NCI-H187 treated with DMSO at 0.1 percent for 48 hours (cell line): ENCODE data around the gene FYCO1.

ENCODE experiments used
- DNase-seq: peaks from one replicate; lab custom pipeline; 2025; lab: John Stamatoyannopoulos, UW

FYCO1 gene

DNA sequence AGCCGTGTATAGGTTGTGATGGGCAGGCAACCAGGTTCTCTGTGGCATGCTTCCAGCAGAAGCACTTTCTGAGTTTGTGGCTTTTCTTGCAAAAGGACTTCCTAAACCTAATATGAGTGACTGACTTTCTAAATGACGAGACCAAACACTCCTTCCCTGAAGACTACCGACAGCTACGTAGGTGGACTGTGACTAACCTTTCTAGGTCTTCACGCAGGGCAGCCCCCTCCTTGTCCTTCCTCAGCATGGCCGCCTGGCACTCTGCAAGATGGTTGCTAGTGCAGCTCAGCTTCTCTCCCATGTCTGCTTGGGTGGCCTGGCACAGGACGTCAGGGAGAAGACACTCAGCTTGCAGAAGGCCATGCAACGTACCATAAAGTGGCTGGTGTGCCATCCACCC is 31.5 kb downstream of the FYCO1 start:
- DNase-seq = no peak

DNA sequence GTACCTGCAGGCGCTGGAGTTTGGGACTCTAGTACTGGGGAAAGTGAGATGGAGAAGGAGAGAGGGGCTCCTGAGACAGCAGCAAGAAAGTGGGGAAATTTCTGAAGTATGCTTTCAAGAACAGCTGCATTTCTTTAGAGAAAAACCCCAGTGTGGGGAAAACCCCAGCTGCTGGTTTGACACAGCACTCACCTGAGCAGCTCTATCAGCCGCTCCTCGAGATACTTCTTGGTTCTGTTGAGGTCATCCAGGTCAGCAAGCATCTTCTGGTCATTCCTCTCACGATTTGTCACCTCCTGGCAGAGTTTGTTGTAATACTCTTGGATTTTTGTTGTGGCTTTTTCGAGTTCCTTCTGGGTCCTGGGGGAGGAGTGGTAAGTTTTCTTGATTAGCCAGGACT is 33.6 kb downstream of the FYCO1 start:
- DNase-seq = no peak

DNA sequence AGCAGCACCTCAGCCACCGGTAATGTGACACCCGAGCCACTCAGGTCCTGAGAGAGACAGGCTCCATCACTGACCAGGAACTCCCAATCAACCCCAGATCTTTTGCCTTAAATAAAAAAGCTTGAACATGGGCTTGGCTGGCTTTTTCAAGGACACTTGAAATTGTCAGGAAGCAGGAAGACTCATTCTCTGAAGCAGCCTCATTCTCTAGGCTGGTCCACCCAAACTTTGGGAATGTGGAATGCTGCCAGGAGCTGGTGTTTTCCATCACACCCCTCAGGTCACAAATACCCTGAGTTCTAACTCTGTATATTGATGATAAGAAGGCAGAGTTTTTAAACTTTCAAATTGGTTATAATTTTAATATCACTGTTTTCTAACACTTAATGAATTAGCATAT is 35.3 kb downstream of the FYCO1 start:
- DNase-seq = no peak

DNA sequence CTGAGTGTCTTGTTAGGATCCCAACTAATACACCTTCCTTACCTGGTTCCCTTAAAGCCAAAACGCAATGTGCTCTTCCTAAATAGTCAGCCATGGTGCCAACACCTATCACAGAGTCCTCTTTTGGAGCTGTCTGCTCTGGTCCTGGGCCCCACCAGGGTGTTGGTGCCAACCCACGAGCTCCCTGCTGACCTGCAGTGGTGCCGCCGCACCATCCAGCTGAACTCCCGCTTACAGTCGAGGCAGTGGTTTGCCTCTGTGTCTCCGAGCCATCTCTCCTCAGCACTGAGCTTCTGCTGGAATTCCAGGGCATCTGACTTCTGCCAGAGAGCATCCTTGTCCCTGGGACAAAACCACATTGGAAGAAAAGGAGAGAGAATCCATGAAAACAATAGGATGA is 36.4 kb downstream of the FYCO1 start:
- no peak for DNase-seq

DNA sequence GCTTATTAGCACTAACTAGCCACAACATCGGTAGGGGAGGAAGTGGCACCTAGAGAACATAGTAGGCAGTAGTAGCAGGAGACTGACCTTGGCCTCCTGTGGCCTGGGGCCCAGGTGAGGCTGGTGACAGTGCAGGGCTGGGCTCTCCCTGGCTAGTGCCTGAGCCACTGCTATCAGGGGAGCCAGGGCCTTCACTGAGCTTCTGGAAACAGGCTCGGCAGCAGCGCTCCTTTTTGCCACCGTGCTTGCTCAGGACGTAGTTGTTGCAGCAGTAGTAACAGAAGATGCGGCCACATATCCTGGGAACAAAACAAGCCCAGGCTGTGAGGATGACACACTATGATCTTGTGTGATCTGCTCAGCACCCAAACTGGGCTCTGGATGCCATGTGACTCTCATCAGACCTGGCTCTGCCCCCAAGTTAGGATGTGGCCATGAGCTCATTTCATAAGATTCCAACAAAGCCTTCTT is 37.3 kb downstream of the FYCO1 start:
- DNase-seq = no peak

DNA sequence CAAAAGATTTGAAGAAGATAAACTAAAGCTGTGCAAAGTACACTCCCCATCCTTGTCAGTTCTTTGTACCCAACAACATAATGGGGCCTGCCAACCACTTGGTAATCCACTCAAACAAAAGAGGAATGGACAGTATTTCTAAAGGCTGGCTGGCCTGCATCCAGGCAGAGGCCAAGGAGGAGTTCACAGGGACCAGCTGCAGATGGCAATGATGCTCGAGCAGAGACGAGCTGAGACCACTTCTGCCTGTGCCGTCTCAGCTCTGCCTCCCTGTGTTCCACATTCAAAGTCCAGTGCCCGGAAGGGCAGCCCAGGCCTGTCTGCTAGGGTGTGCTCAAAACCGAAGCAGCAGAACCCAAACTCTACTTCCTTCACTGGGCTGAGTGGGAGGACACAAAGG is 38.0 kb downstream of the FYCO1 start:
- DNase-seq = no peak

DNA sequence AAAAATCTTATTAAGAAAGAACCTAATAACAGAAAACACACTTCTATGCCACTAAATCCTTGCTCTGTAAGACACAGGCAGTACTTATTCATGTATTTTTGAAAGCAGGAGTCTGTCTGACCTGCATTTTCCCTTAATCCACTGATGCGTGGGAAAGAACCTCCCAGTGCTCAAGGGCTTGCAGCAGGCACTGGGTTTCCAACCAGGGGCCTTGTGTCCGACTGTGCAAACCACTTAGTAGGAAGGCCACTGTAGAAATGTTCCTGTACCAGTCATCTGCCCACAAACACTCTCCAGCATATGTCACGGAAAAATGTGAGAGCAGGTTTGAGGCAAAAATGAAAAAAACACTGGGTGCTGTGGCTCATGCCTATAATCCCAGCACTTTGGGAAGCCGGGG is 39.9 kb downstream of the FYCO1 start:
- no peak for DNase-seq

DNA sequence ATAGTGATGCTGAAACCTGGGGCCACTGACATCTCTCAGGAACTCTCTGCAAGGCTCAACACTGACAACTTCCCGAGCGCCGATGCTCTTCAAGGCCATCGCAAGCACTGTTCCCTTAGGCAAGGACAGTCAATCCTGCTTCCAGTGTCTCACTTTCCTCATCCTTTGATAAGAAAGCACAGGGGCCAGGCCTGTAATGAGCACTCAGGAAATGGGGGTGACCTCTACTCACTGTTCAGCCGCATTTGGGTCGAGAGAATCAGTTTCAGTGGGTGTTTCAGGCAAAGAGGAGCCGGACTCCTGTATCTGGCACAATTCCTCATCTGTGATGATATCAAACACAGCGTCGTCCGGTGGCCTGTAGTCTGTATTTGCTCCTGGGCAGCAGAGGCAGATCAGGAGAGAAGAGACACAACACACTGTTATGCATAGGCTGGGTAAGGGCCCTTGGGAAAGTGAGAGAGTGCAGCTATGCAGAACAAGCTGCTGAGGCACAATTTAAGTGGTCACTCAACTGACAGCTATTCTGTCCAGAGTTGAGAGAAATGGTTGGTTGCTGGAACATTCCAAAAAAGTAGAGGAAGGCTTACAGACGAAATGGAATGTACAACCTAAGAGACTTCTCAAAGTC is 40.5 kb downstream of the FYCO1 start:
- DNase-seq = no peak

DNA sequence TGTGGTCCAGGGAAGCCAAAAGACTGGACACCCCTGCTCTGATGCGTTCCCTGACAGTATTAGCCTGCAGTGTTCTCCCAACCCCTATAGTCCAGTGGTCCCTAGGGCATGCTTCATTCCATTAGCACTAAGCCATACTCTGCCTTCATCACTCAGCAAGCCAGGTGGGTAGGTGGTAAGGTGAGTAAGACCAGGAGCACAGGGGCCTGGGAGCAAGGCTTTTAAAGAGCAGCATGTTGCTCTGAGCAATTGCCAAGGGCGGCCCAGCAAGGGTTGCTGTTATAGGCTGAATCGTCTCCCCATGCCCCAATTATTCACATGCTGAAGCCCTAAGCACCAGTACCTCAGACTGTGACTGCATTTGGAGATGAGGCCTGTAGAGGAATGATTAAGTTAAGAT is 41.3 kb downstream of the FYCO1 start:
- DNase-seq = no peak

DNA sequence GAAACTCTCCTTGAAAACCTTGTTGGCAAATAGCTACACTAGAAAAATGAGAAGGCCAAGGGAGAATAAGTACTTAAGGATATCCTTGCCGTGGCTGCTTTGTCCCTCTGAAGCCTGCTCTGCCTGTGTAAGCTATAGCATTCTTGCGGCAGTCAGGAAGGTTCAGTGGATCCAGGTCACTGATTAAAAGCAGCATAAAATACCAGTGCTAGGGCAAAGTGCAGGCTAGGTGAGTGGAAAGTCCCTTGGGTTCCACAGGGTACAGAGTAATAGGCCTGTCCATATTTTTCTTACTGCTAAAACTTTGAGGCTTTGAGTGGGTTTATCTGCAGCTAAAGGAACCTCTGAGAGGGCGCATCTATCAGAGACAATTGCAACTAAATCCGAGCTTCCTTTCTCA is 42.1 kb downstream of the FYCO1 start:
- no peak for DNase-seq

DNA sequence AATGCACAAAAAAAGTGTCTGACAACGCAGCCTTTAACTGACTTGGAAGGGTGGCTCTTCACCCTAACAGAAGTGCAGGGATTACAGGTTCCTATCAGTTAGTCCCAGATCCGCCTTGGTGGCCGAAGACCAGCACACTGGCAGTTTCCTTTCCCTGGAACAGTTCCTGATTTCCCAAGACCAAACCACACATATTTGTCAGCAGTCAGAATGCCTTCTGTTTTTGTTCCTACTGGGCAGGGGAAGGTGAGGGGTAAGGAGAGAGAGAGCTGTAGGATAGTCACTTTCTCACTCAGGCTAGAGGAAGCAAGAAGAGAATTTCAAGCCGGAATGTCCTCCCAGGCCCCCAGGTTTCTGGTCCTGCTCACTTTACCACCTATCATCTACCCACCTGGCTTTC is 43.2 kb downstream of the FYCO1 start:
- no peak for DNase-seq

DNA sequence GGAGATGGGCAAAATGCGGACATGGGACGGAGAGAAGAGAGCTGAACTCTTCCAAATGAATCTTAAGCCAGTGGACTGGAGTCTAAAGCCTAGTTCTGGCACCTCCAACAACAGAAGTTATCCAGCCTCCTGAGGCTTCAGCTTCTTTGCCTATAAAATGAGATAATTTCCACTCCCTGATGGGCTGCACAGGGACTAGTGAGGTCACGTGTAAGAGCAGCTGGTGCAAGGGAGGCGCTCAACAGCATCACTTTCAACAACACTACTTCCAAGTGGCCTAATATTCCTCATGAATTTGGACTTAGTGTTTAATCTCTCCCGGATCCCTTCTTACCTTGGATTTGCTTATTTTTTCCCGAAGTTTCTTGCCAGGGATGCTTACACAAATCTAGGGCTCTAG is 43.7 kb downstream of the FYCO1 start:
- DNase-seq = no peak

DNA sequence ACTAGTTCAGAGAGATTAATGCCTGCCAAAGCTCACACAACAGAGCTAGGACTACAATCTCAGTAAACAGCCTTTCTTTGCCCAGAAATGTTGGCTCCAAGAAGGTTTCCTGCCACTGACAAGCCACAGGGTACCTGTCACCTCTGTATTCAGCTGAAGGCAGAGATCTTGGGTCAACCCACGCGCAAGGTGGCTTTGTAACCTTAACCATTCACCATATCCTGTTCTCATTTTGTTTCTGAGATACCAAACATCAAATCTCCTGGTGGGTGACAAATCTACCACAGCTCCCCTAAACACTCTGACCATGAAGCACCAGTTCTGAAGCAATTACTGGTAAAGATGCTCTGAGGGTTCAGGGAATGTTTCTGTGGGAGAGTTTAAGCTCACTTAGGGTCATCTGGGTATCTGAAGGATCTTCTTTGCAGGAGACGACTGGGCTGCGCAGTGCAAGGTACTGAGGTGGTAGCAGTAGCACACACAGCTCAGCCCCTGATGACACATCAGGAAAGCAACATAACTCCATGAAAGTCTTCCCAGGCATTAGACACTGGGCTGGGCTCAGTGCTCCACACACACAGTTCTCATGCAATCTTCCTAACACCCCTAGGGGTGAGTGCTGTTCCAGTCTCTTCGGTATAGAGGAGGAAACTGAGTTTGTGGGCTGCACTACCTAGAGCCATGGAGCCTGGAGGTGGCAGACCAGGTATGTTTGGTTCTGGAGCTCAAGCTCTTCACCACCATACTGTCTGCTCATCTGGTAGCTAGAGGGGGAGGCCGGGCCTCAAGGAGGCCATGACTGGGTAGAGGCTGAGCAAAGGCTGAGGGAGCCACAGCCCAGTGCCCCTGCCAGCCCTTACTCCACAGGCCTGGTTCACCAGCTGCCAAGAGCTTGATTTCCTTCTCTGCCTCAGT is 44.7 kb downstream of the FYCO1 start:
- no peak for DNase-seq

DNA sequence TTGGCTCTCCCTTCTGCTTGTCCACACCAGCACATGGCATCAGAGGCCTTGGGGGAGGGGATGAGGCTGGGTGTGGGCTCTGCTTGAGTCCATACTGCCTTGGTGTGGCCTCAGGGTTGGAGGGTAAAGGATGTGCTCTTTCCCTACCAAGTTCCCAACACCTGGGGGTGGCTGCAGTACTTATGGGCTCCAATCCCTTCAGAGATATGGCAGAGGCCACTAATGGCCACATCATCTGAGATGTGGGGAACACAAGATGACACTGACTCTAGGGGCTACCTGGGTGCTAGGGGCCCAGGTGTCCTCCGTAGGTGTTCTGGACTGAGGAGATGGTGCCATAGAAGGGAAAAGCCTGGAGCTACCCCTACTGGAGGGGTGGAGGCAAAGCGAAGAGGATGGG is 45.5 kb downstream of the FYCO1 start:
- no peak for DNase-seq

DNA sequence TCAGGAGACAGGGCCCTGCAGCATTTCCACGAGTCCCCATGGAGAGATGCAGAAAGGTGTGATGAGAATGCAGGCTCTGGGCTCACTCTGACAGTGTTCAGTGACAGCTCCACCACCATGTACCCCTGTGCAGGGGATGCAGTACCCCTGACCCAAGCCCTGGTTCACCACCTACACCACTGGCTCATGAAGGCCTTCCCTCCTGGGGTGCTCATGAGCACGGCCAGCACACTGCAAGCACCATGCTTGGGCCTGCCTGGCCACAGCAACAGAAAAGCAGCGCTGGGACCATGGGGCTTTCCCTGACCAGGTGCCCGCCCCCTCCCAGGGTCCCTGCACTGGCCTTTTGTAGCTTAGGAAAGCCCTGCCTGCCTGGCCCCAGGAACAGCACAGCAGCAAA is 46.2 kb downstream of the FYCO1 start:
- DNase-seq = no peak

DNA sequence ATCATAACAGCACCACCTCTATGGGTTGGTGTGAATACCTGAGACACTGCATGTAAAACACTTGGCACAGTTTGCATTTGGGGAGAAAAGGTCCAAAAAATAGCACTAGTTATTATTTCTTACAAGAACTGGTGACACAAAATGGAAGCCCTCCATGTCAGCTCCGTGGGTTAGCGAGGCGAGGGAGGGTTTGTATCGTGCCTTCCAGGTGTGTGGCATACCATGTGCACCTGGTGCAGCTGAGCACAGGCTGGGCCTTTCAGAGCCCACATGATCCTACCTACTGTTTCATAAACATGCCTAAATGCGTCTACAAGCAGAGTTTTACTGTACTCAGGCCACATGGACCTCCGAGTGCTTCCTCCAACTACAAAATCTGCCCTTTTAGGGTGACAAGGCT is 46.7 kb downstream of the FYCO1 start:
- no peak for DNase-seq

DNA sequence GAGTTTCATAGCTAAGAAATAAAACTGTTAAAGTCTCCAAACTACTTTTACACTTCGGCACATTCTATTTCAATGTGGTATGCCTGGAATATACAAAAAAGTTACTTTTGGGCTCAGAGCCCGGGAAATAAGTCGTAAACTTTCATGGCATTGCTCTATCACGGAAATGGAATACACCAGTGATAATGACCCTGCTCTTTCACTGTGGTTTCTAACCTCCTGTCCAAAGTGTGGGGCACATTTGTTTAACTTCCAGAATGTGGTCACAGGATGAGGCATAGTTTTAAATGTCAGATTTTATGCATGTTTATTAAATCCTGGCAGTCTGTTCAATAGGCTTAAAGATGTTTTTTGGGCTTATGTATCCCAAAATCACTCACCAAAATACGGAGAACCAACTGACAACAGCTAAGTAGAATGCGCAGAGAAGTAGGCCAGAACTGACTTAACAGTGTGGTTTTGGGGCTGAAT is 47.3 kb downstream of the FYCO1 start:
- DNase-seq = no peak

DNA sequence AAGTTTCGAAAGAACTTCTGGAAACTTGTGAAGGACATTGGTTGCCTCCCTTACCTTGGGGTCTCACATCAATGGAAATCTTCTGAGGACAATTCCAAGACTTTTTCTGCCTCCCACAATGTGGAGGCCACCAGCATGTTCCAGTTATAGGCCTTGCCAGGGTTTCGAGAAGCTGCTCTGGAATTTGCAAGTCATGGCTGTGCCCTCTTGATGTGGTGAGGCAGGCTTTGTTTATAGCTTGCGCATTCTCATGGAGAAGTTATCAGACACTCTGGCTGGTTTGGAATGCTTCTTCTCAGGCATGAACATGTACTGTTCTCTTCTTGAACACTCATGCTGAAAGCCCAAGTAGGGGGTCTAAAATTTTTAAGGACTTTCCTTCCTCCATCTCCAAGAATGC is 48.3 kb downstream of the FYCO1 start:
- DNase-seq = no peak

DNA sequence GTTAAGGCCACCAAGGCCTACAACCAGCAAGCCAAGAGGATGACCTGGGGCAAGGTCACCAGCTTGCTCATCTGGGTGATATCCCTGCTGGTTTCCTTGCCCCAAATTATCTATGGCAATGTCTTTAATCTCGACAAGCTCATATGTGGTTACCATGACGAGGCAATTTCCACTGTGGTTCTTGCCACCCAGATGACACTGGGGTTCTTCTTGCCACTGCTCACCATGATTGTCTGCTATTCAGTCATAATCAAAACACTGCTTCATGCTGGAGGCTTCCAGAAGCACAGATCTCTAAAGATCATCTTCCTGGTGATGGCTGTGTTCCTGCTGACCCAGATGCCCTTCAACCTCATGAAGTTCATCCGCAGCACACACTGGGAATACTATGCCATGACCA is 48.7 kb downstream of the FYCO1 start:
- DNase-seq = no peak

DNA sequence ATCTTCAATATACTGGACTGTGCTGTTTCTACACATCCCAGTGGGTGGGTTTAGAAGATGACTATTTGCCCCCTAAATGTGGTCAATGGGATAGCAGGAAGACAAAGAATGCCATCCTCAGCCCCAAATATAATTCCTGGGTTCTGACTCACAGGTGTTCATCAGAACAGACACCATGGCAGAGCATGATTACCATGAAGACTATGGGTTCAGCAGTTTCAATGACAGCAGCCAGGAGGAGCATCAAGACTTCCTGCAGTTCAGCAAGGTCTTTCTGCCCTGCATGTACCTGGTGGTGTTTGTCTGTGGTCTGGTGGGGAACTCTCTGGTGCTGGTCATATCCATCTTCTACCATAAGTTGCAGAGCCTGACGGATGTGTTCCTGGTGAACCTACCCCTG is 49.3 kb downstream of the FYCO1 start:
- DNase-seq = no peak

DNA sequence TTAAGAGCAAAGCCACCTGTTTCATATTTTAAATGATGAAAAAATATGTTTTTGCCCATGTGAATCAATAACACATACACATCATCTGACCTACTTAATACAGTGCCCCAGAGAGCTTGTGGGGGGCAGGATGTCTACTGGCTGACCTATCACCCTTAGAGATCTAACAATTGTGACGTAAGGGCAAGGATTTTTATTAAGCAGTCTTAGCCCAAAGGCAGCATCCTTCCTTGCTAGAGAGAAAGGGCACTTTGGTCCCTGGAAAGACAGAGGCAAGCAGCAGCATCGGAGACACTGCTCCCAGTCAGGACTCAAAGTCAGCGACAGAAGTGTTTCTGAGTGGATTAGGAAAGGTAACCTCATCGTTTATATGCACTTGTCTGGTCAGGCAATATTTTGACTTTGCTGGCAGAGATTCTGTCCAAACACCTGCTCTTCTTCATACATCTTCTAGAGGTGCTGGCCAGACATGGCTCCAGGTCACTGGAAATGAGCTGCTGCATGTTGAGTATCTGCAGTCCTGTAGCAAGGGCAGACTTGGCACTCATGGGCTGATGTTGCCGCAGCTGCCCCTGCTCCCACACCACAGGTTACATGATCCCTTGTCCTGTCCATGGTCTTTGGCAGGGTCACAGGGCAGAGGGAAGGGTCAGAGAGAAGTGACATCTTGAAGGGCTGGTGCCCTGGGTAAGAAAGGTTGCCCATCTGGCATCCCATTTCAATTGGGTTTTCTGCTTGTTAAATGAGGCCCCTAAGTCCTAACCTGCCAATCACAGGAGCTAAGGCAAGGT is 50.6 kb downstream of the FYCO1 start:
- no peak for DNase-seq

DNA sequence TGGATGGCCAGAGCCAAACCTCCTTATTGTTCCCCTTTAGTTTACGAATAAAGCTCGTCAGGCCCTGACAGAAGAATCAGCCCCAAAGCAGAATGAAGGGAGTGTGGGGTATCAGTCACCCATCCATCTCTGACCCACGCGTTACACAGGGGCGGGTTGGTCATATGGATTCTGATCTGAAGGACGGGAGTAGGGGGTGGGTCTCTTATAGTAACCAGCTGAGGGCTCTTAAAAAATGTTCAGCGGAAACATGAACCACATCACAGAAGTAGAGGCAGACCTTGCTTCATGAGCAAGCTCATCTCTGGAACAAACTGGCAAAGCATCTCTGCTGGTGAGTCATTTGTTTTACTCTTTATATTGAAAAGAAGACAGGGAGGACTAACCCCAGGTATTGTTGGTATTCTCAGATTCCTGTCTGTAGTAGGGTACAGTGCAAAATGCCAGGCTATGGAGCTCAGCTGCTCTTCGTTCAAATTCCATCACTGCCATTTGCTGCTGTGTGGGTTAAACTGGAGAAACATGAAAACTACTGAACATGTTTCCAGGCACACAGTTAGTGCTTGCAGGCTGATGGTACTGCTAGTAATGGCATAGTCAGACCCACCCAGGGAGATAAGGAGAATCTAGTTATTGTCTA is 52.3 kb downstream of the FYCO1 start, which contains the start of gene CXCR6:
TSS of gene CXCR6 (plus strand) at position 258 of the 640 bp plus-strand sequence. CDS start 3,018 bp downstream, outside the sequence.
- no peak for DNase-seq
